Measurements from ENCODE around the gene TMEM52B.
"Not testable (repeated sequence)": the region's sequence is repeated elsewhere in the genome, so short reads cannot be mapped to it uniquely, and the experiment has no call there.

Gene TMEM52B

GRCh38 chr12:10218021-10218420 lies 39.2 kb downstream of the TMEM52B start:
- TF ChIP-seq LEF1 (IDR thresholded peaks at IDR 0.05; ENCODE audit: borderline replicate concordance) (no peak), SUZ12 (IDR thresholded peaks at IDR 0.05) (no peak), FOXK2 (IDR thresholded peaks at IDR 0.05) (no peak), NFRKB (IDR thresholded peaks at IDR 0.05) (no peak)
- CTCF ChIA-PET, result no interaction called here
- no peak for DNase-seq (ENCODE audit: extremely low spot score)
- POLR2A ChIA-PET, result no interaction called here

GRCh38 chr12:10220398-10221077 lies 41.7 kb downstream of the TMEM52B start:
- TF ChIP-seq LEF1 (IDR thresholded peaks at IDR 0.05; ENCODE audit: borderline replicate concordance) (no peak), SUZ12 (IDR thresholded peaks at IDR 0.05) (no peak), HDGF (IDR thresholded peaks at IDR 0.05; ENCODE audit: borderline replicate concordance) (no peak), L3MBTL2 (conservative IDR thresholded peaks at IDR 0.05) (no peak), FOXK2 (IDR thresholded peaks at IDR 0.05) (no peak), CTBP1 (IDR thresholded peaks at IDR 0.05; ENCODE audit: borderline replicate concordance) (no peak), TARDBP (IDR thresholded peaks at IDR 0.05) (no peak), SP1 (IDR thresholded peaks at IDR 0.05) (no peak), BHLHE40 (IDR thresholded peaks at IDR 0.05; ENCODE audit: borderline replicate concordance) (no peak), ELF4 (IDR thresholded peaks at IDR 0.05) (no peak), FOXM1 (IDR thresholded peaks at IDR 0.05; ENCODE audit: borderline replicate concordance) (no peak), NFRKB (IDR thresholded peaks at IDR 0.05) (no peak), FOXA1 (IDR thresholded peaks at IDR 0.05) (no peak), ARNT (IDR thresholded peaks at IDR 0.05) (no peak), PKNOX1 (IDR thresholded peaks at IDR 0.05) (no peak), ZNF384 (IDR thresholded peaks at IDR 0.05) (no peak)
- ChIA-PET CTCF (no interaction called here), POLR2A (no interaction called here)
- DNase-seq (ENCODE audit: extremely low spot score), result no peak

GRCh38 chr12:10221846-10222245 lies 43.0 kb downstream of the TMEM52B start:
- DNase-seq (ENCODE audit: extremely low spot score), result no peak
- ChIA-PET CTCF (no interaction called here), POLR2A (no interaction called here)
- TF ChIP-seq FOXM1 (IDR thresholded peaks at IDR 0.05; ENCODE audit: borderline replicate concordance) (no peak), ZNF384 (IDR thresholded peaks at IDR 0.05) (no peak), L3MBTL2 (conservative IDR thresholded peaks at IDR 0.05) (no peak), SP1 (IDR thresholded peaks at IDR 0.05) (no peak)

- no peak for DNase-seq (ENCODE audit: extremely low spot score)
- ChIA-PET POLR2A (interaction anchor here (1.5 kb wide), 1 partner anchor 9 kb away, joined by 7 read pairs; no protein-coding TSS in a partner anchor), CTCF (no interaction called here)
- TF ChIP-seq ZNF384 (IDR thresholded peaks at IDR 0.05) (no peak), SUZ12 (IDR thresholded peaks at IDR 0.05) (no peak), TARDBP (IDR thresholded peaks at IDR 0.05) (no peak), PKNOX1 (IDR thresholded peaks at IDR 0.05) (no peak), LEF1 (IDR thresholded peaks at IDR 0.05; ENCODE audit: borderline replicate concordance) (no peak), ELF4 (IDR thresholded peaks at IDR 0.05) (no peak), CTBP1 (IDR thresholded peaks at IDR 0.05; ENCODE audit: borderline replicate concordance) (no peak), HDGF (IDR thresholded peaks at IDR 0.05; ENCODE audit: borderline replicate concordance) (no peak), SP1 (IDR thresholded peaks at IDR 0.05) (no peak), L3MBTL2 (conservative IDR thresholded peaks at IDR 0.05) (no peak), FOXM1 (IDR thresholded peaks at IDR 0.05; ENCODE audit: borderline replicate concordance) (no peak), FOXA1 (IDR thresholded peaks at IDR 0.05) (no peak), FOXK2 (IDR thresholded peaks at IDR 0.05) (no peak), BHLHE40 (IDR thresholded peaks at IDR 0.05; ENCODE audit: borderline replicate concordance) (no peak), NFRKB (IDR thresholded peaks at IDR 0.05) (no peak)
Measured at GRCh38 chr12:10223208-10223607, 44.4 kb downstream of the TMEM52B start.

GRCh38 chr12:10225426-10225825 lies 46.6 kb downstream of the TMEM52B start:
- DNase-seq (ENCODE audit: extremely low spot score); CTCF ChIA-PET: not testable (repeated sequence)
- POLR2A ChIA-PET, result interaction anchor here (1.2 kb wide), 1 partner anchor 13 kb away, joined by 4 read pairs; the partner anchor contains the start of gene GABARAPL1

- POLR2A ChIA-PET, result interaction anchor here (1.2 kb wide), 1 partner anchor 14 kb away, joined by 4 read pairs; the partner anchor contains the start of gene GABARAPL1
- CTCF ChIA-PET, result no interaction called here
- DNase-seq (ENCODE audit: extremely low spot score), result no peak
Measured at GRCh38 chr12:10226086-10226485, 47.3 kb downstream of the TMEM52B start.

More at GRCh38 chr12:10226086-10226485, 47.3 kb downstream of the TMEM52B start:
- TF ChIP-seq FOXA1 (IDR thresholded peaks at IDR 0.05) (no peak), HDGF (IDR thresholded peaks at IDR 0.05; ENCODE audit: borderline replicate concordance) (no peak), NFRKB (IDR thresholded peaks at IDR 0.05) (no peak), BHLHE40 (IDR thresholded peaks at IDR 0.05; ENCODE audit: borderline replicate concordance) (no peak), ARNT (IDR thresholded peaks at IDR 0.05) (no peak), ZNF384 (IDR thresholded peaks at IDR 0.05) (no peak), FOXM1 (IDR thresholded peaks at IDR 0.05; ENCODE audit: borderline replicate concordance) (no peak), SP1 (IDR thresholded peaks at IDR 0.05) (no peak), SUZ12 (IDR thresholded peaks at IDR 0.05) (no peak), PKNOX1 (IDR thresholded peaks at IDR 0.05) (no peak), TARDBP (IDR thresholded peaks at IDR 0.05) (no peak), ELF4 (IDR thresholded peaks at IDR 0.05) (no peak), CTBP1 (IDR thresholded peaks at IDR 0.05; ENCODE audit: borderline replicate concordance) (no peak), FOXK2 (IDR thresholded peaks at IDR 0.05) (no peak), L3MBTL2 (conservative IDR thresholded peaks at IDR 0.05) (no peak), LEF1 (IDR thresholded peaks at IDR 0.05; ENCODE audit: borderline replicate concordance) (no peak)

Measured in HEK293T (cell line).